HG02763 (cell line): ENCODE data around the gene DEFB121.
"Not testable (repeated sequence)": the region's sequence is repeated elsewhere in the genome, so short reads cannot be mapped to it uniquely, and the experiment has no call there.

Experiments used
- ATAC-seq: cut with Tn5 transposase; IDR thresholded peaks from one replicate; pipeline ENCODE4 v1.9.1; 2021; ENCODE audit warnings: mild to moderate bottlenecking, moderate library complexity; ENCODE audit not compliant: unreplicated experiment

Gene DEFB121

GRCh38 chr20:31406115-31406514 lies at the start of gene DEFB121:
TSS of gene DEFB121 (minus strand) at chr20:31406215. CDS start at chr20:31406152, 63 bp downstream.
- ATAC-seq, result no peak

GRCh38 chr20:31454361-31454760 lies 48.3 kb upstream of the DEFB121 start:
- ATAC-seq, result no peak

GRCh38 chr20:31452575-31452974 lies 46.6 kb upstream of the DEFB121 start:
- ATAC-seq, result no peak

GRCh38 chr20:31449511-31450414 lies 43.7 kb upstream of the DEFB121 start:
- ATAC-seq, result no peak

- no peak for ATAC-seq
These were observed 40.2 kb upstream of the DEFB121 start for GRCh38 chr20:31446084-31446819.

GRCh38 chr20:31440012-31440659 lies 34.1 kb upstream of the DEFB121 start, which contains the start of gene DEFB123:
TSS of gene DEFB123 (plus strand) at chr20:31440632. CDS start at chr20:31440699, 67 bp downstream.
- ATAC-seq, result no peak

- no peak for ATAC-seq
These were observed 24.6 kb upstream of the DEFB121 start for GRCh38 chr20:31430568-31431115.

GRCh38 chr20:31427576-31427975 lies 21.6 kb upstream of the DEFB121 start:
- not testable (repeated sequence) for ATAC-seq

GRCh38 chr20:31426891-31427551 lies 21.0 kb upstream of the DEFB121 start:
- not testable (repeated sequence) for ATAC-seq

- no peak for ATAC-seq
These were observed 19.8 kb upstream of the DEFB121 start for GRCh38 chr20:31425797-31426196.

GRCh38 chr20:31418307-31418706 lies 12.3 kb upstream of the DEFB121 start:
- ATAC-seq, result no peak

GRCh38 chr20:31415653-31416052 lies 9.6 kb upstream of the DEFB121 start:
- no peak for ATAC-seq

- ATAC-seq, result no peak
These were observed 8.4 kb upstream of the DEFB121 start for GRCh38 chr20:31414381-31414780.

GRCh38 chr20:31410011-31410410 lies 4.0 kb upstream of the DEFB121 start:
- ATAC-seq, result no peak

- no peak for ATAC-seq
These were observed 2.1 kb downstream of the DEFB121 start for GRCh38 chr20:31403886-31404285.

GRCh38 chr20:31394900-31395299 lies 11.1 kb downstream of the DEFB121 start:
- ATAC-seq, result no peak

GRCh38 chr20:31392836-31393235 lies 13.2 kb downstream of the DEFB121 start:
- ATAC-seq, result no peak

GRCh38 chr20:31390490-31390889 lies 15.5 kb downstream of the DEFB121 start, which contains the start of gene DEFB119:
TSS of gene DEFB119 (minus strand) at chr20:31390590. CDS start at chr20:31390483, 107 bp downstream.
- no peak for ATAC-seq

- ATAC-seq, result no peak
These were observed 31.7 kb downstream of the DEFB121 start for GRCh38 chr20:31374346-31374745.

GRCh38 chr20:31368301-31368700 lies 37.7 kb downstream of the DEFB121 start, which contains the start of gene DEFB118:
TSS of gene DEFB118 (plus strand) at chr20:31368601. CDS start at chr20:31368651, 50 bp downstream.
- ATAC-seq, result no peak
